H1 (cell line): ENCODE data around the gene PGAP3. TPM values are rescaled to one million over a fixed set of nuclear protein-coding genes. Genes with fewer than 3 reads are reported as not detected.

Experiments used
- CTCF ChIA-PET: fragments of 300-600 bp; sonication (Branson Sonifier 250); formaldehyde crosslinking; loops from one replicate; lab custom pipeline; 2021; ENCODE audit not compliant: partially characterized antibody; lab: Charles Lee
- POLR2A ChIA-PET: fragments of 300-600 bp; sonication (Branson Sonifier 250); formaldehyde crosslinking; loops from one replicate; lab custom pipeline; 2021; ENCODE audit warnings: inconsistent platforms; ENCODE audit not compliant: partially characterized antibody; lab: Charles Lee
- DNase-seq, 2 experiments: peaks; one replicate each; pipeline versions ENCODE4 v3.0.0 to v3.0.0-alpha.2; 2010 to 2022; ENCODE audit warnings: low spot score in 2 of 2, low read depth in 1 of 2, mixed read lengths in 1 of 2
- FAIRE-seq: peaks from 2 replicates; lab custom pipeline; 2011; peaks lifted over from hg19 to GRCh38; lab: Jason Lieb, UNC
- H2AFZ ChIP-seq: 2 replicates; pipeline ENCODE4 v1.8.1; 2012; ENCODE audit warnings: low read length, inconsistent platforms
- H2AK5ac ChIP-seq: 2 replicates; pipeline ENCODE4 v1.6.1; 2013; ENCODE audit warnings: low read depth, low read length
- H2BK120ac ChIP-seq: replicated peaks from 2 replicates; pipeline ENCODE3; 2013; ENCODE audit warnings: low read depth, low read length, inconsistent platforms
- H2BK12ac ChIP-seq: 2 replicates; pipeline ENCODE4 v1.6.1; 2013; ENCODE audit warnings: low read depth, low read length
- H2BK15ac ChIP-seq: 2 replicates; pipeline ENCODE4 v1.6.1; 2013; ENCODE audit warnings: low read length
- H2BK20ac ChIP-seq: 2 replicates; pipeline ENCODE4 v1.6.1; 2013; ENCODE audit warnings: low read length
- H2BK5ac ChIP-seq: 2 replicates; pipeline ENCODE4 v1.6.1; 2013; ENCODE audit warnings: low read depth, low read length
- H3K14ac ChIP-seq: 2 replicates; pipeline ENCODE4 v1.6.1; 2013; ENCODE audit warnings: inconsistent platforms; ENCODE audit not compliant: insufficient read length
- H3K18ac ChIP-seq: 2 replicates; pipeline ENCODE4 v1.6.1; 2013; ENCODE audit warnings: low read length; ENCODE audit errors: extremely low read depth
- H3K23ac ChIP-seq: 2 replicates; pipeline ENCODE4 v1.6.1; 2013; ENCODE audit warnings: inconsistent platforms; ENCODE audit not compliant: insufficient read length
- H3K23me2 ChIP-seq: 2 replicates; pipeline ENCODE4 v1.6.1; 2013; ENCODE audit warnings: low read depth, low read length
- H3K27ac ChIP-seq: 2 replicates; pipeline ENCODE4 v1.6.1; 2011; ENCODE audit warnings: low read depth, low read length, inconsistent platforms
- H3K27me3 ChIP-seq, 4 experiments: replicated peaks in 1 of 4; 1 replicate in 1 of 4; 2 replicates in 3 of 4; pipeline versions ENCODE4 v1.6.1 to v1.8.1; 2011 to 2013; ENCODE audit warnings: low read length in 3 of 4, mild to moderate bottlenecking in 3 of 4, inconsistent platforms in 2 of 4, mixed read lengths in 2 of 4, moderate library complexity in 1 of 4; ENCODE audit not compliant: control insufficient read depth in 3 of 4, insufficient read depth in 3 of 4; ENCODE audit errors: extremely low read depth in 1 of 4
- H3K36me3 ChIP-seq, 4 experiments: 2 replicates each; pipeline versions ENCODE4 v1.6.1 to v1.8.1; 2011 to 2013; ENCODE audit warnings: mild to moderate bottlenecking in 4 of 4, low read length in 3 of 4, moderate library complexity in 2 of 4, control low read depth in 1 of 4, inconsistent platforms in 1 of 4; ENCODE audit not compliant: insufficient read depth in 4 of 4, control insufficient read depth in 2 of 4
- H3K4ac ChIP-seq: replicated peaks from 2 replicates; pipeline ENCODE3; 2013; ENCODE audit warnings: low read length, low read depth, mixed read lengths, inconsistent platforms; ENCODE audit not compliant: insufficient read length
- H3K4me1 ChIP-seq, 4 experiments: replicated peaks in 1 of 4; 1 replicate in 1 of 4; 2 replicates in 3 of 4; pipeline versions ENCODE4 v1.6.1 to v1.8.1; 2011 to 2013; ENCODE audit warnings: low read length in 3 of 4, inconsistent platforms in 2 of 4, mixed read lengths in 1 of 4; ENCODE audit not compliant: insufficient read depth in 4 of 4, control insufficient read depth in 3 of 4
- H3K4me2 ChIP-seq, 2 experiments: 2 replicates each; pipeline versions ENCODE4 v1.6.1 to v1.8.1; 2011 to 2013; ENCODE audit warnings: low read depth in 2 of 2, low read length in 2 of 2, control low read depth in 1 of 2, inconsistent platforms in 1 of 2, mild to moderate bottlenecking in 1 of 2; ENCODE audit not compliant: insufficient read depth in 1 of 2
- H3K4me3 ChIP-seq, 4 experiments: fragments of 200-600, 300-600 bp in 1 of 4; sonication (generic), shearing (Covaris generic), sonication (Bioruptor Twin) in 1 of 4; 2 replicates each; pipeline versions ENCODE4 v1.5.1 to v1.8.1; 2011 to 2016; ENCODE audit warnings: low read length in 4 of 4, low read depth in 3 of 4, control low read depth in 2 of 4, inconsistent platforms in 2 of 4, mild to moderate bottlenecking in 2 of 4, mixed read lengths in 1 of 4, moderate library complexity in 1 of 4; ENCODE audit not compliant: insufficient read depth in 2 of 4; ENCODE audit errors: extremely low read depth in 1 of 4
- H3K56ac ChIP-seq: replicated peaks from 2 replicates; pipeline ENCODE3; 2013; ENCODE audit warnings: low read depth, mild to moderate bottlenecking, mixed read lengths, low read length, inconsistent platforms; ENCODE audit not compliant: insufficient read length
- H3K79me1 ChIP-seq: 2 replicates; pipeline ENCODE4 v1.6.1; 2013; ENCODE audit warnings: low read depth, low read length, control low read depth
- H3K79me2 ChIP-seq, 2 experiments: 2 replicates each; pipeline versions ENCODE4 v1.6.1 to v1.8.1; 2012 to 2013; ENCODE audit warnings: low read length in 2 of 2, mild to moderate bottlenecking in 2 of 2, inconsistent platforms in 1 of 2; ENCODE audit not compliant: insufficient read depth in 2 of 2, control insufficient read depth in 1 of 2
- H3K9ac ChIP-seq, 4 experiments: replicated peaks in 1 of 4; 1 replicate in 1 of 4; 2 replicates in 3 of 4; pipeline versions ENCODE4 v1.6.1 to v1.8.1; 2011 to 2013; ENCODE audit warnings: low read depth in 3 of 4, low read length in 3 of 4, control low read depth in 2 of 4, mild to moderate bottlenecking in 2 of 4, moderate library complexity in 2 of 4, inconsistent platforms in 1 of 4; ENCODE audit errors: extremely low read depth in 1 of 4
- H3K9me3 ChIP-seq, 2 experiments: 2 replicates each; pipeline versions ENCODE4 v1.6.1 to v1.8.1; 2012 to 2013; ENCODE audit warnings: mild to moderate bottlenecking in 2 of 2, moderate library complexity in 2 of 2, control low read depth in 1 of 2, inconsistent platforms in 1 of 2, low read depth in 1 of 2, low read length in 1 of 2, mixed read lengths in 1 of 2; ENCODE audit not compliant: insufficient read depth in 2 of 2
- H4K20me1 ChIP-seq, 2 experiments: replicated peaks in 1 of 2; 2 replicates each; pipeline versions ENCODE3 to v1.8.1; 2011 to 2013; ENCODE audit warnings: inconsistent platforms in 2 of 2, low read length in 2 of 2, mild to moderate bottlenecking in 1 of 2; ENCODE audit not compliant: insufficient read depth in 2 of 2, control insufficient read depth in 1 of 2
- H4K5ac ChIP-seq: 2 replicates; pipeline ENCODE4 v1.6.1; 2013; ENCODE audit warnings: low read length, low read depth, mixed read lengths, inconsistent platforms; ENCODE audit not compliant: insufficient read length
- H4K8ac ChIP-seq: 2 replicates; pipeline ENCODE4 v1.8.0; 2013; ENCODE audit warnings: mild to moderate bottlenecking, moderate library complexity, low read length, inconsistent platforms; ENCODE audit not compliant: insufficient read depth; ENCODE audit errors: extremely low read depth
- H4K91ac ChIP-seq: replicated peaks from 2 replicates; pipeline ENCODE3; 2013; ENCODE audit warnings: low read length, mixed read lengths, inconsistent platforms; ENCODE audit not compliant: insufficient read length
- CREB1 ChIP-seq: IDR thresholded peaks from 2 replicates; pipeline ENCODE4 v1.6.1; 2012; ENCODE audit warnings: inconsistent platforms
- CTBP2 ChIP-seq: IDR thresholded peaks from 2 replicates; pipeline ENCODE4 v1.7.0; 2011; ENCODE audit warnings: borderline replicate concordance, mild to moderate bottlenecking, moderate library complexity, mixed read lengths, low read length; ENCODE audit not compliant: insufficient read depth, insufficient read length
- KDM1A ChIP-seq: fragments of 200-600, 300-600 bp; sonication (generic); IDR thresholded peaks from 2 replicates; pipeline ENCODE4 v1.7.1; 2016; ENCODE audit warnings: mild to moderate bottlenecking, low read length, borderline replicate concordance
- KDM4A ChIP-seq: IDR thresholded peaks from one replicate; pipeline ENCODE4 v1.7.1; 2012; ENCODE audit warnings: low read depth, mild to moderate bottlenecking, moderate library complexity, low read length, inconsistent platforms; ENCODE audit not compliant: severe bottlenecking
- POLR2AphosphoS5 ChIP-seq: IDR thresholded peaks from 2 replicates; pipeline ENCODE4 v1.6.1; 2011; ENCODE audit warnings: low read depth, low read length
- TEAD4 ChIP-seq: IDR thresholded peaks from 2 replicates; pipeline ENCODE4 v1.6.1; 2012; ENCODE audit warnings: low read depth, low read length, inconsistent platforms, mixed read lengths
- WGBS, 2 experiments: shearing (Covaris generic) in 1 of 2; methylation state at CpG; one replicate each; pipeline versions ENCODE4 v1.1.6 to v1.1.7; 2013 to 2015; ENCODE audit warnings: low lambda C conversion rate in 2 of 2, mixed read lengths in 2 of 2, inconsistent platforms in 1 of 2, low coverage in 1 of 2, missing lambda C conversion rate in 1 of 2; ENCODE audit not compliant: insufficient replicate concordance in 2 of 2, insufficient coverage in 1 of 2, insufficient read length in 1 of 2; ENCODE audit errors: extremely low coverage in 1 of 2, missing lambda C conversion rate in 1 of 2; 5-methylcytosine and 5-hydroxymethylcytosine counted together
- polyA plus RNA-seq, 7 experiments: library from polyadenylated mRNA; depleted of rRNA in 3 of 7; stranded (reverse) in 5 of 7; unstranded in 2 of 7; fragments of >200 nt in 5 of 7; fragments of 200-250 nt in 2 of 7; gene quantifications; 1 replicate in 5 of 7; 2 replicates in 1 of 7; 4 replicates in 1 of 7; pipeline versions ENCODE4 v1.2.1 to v1.2.3, GENCODE V29; 2011 to 2013; ENCODE audit warnings: missing spikeins in 2 of 7, mixed read lengths in 2 of 7
- total RNA-seq: library from RNA; stranded (reverse); fragmentation: NEBNext Ultra II Directional; extraction: Animal tissue kit (Norgen Biotek cat#: 25700); gene quantifications from 2 replicates; pipeline ENCODE4 v1.2.1, GENCODE V29; 2021
- TF ChIP-seq, protein P1 (sequence below), 3 experiments: IDR thresholded peaks; 1 replicate in 2 of 3; 2 replicates in 1 of 3; pipeline versions ENCODE4 v1.5.1 to v1.6.1; 2011; ENCODE audit warnings: low read length in 3 of 3, mild to moderate bottlenecking in 3 of 3, inconsistent platforms in 2 of 3, low read depth in 1 of 3, moderate library complexity in 1 of 3; ENCODE audit not compliant: insufficient read depth in 1 of 3; ENCODE audit errors: control extremely low read depth in 1 of 3

Gene PGAP3
- total and polyA plus RNA-seq, 2 of the 8 experiments (the other 6 are each of a cell fraction or from before 2014, with no cell fraction given) = 21.0 to 30.7 TPM

DNA sequence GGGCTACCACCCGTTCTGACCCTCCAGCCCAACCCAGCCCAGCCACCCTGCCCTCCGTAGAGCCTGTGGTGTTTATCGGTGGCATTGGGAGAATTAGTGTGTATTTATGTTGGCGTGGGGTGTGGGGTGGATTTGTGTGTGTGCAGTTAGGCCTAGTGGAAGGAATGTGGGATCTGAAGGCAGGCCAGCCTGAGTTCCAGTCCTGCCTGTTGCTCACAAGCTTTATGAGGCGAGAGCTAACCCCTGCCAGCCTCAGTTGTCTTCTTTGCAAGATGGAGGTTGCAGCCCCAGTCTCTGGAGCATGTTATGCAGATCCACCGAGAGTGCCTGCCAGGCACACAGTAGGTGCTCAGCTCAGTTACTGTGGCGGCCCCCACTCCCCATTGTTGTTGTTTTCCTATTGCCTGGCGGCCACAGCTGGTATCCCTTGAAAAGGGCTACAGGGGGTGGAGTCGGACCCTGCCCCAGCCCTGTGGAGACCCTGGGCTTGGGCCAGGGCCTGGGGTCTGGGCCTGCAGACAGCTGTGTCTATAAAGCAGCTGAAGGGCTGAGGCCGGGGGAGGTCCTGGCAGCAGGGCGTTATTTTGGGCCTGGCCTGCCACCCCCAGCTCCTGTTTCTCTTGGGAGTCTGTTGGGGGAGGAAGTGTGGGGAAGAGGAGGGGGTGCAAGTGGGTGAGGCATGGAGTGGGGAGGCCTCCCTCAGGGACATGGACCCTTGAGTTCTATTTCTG, 17.1 kb upstream of the PGAP3 start:
- Histone ChIP-seq H3K27ac (peak overlapping the region; percentile 72), H3K9me3 (no peaks in the 10 kb centered on the region), H3K4ac (peak overlapping the region; percentile 59), H3K36me3 (peaks cover 14 to 35% (median 27%) of the 10 kb centered on the region in 4 experiments), H3K18ac (peak overlapping the region; percentile 75; the same call in 1 of the 2 replicates), H3K23ac (no peak overlapping the region), H2BK5ac (peak overlapping the region; percentile 67), H2BK15ac (0 out of 2 replicates have a peak overlapping the region, but pooled peaks have one; percentile 81), H3K79me1 (peaks cover 22% of the 10 kb centered on the region), H3K9ac (peak overlapping the region in 3 of 4 experiments; percentile 45 to 53 (median 52); a peak in 5 of 7 replicates), H3K14ac (no peak overlapping the region), H3K79me2 (peaks cover 42 to 96% of the 10 kb centered on the region in 2 experiments), H2BK120ac (no peak overlapping the region), H3K27me3 (no peaks in the 10 kb centered on the region), H4K91ac (peak overlapping the region; percentile 75), H3K4me3 (peak overlapping the region in 1 of 4 experiments; percentile 26; a peak in 4 of 8 replicates), H4K5ac (peak overlapping the region; percentile 28), H2AFZ (no peak overlapping the region), H2BK12ac (0 out of 2 replicates have a peak overlapping the region, but pooled peaks have one; percentile 75), H3K4me2 (peak overlapping the region; percentile 63 to 88), H2AK5ac (peak overlapping the region; percentile 2; the same call in 1 of the 2 replicates), H3K4me1 (peaks cover 12 to 43% (median 26%) of the 10 kb centered on the region in 4 experiments), H4K20me1 (peaks cover 26 to 39% of the 10 kb centered on the region in 2 experiments), H3K23me2 (peaks cover 9% of the 10 kb centered on the region), H4K8ac (no peak overlapping the region; the same call in 1 of the 2 replicates), H2BK20ac (no peak overlapping the region), H3K56ac (no peak overlapping the region)
- DNase-seq (peak in 1 of 2 experiments; percentile 63), FAIRE-seq (no peak)
- CTCF ChIA-PET = interaction anchor here (0.6 to 52.4 kb wide), 16 partner anchors 9 to 71 kb away, joined by 3 to 1885 read pairs (median 4); partner anchors contain the start of genes GRB7, MIEN1, PPP1R1B and STARD3
- WGBS, 2 experiments = 53% methylated on average over 11 of the region's 11 CpGs; no CpG with 5 or more reads in 1 of the 2 experiments
- POLR2A ChIA-PET = interaction anchor here (0.9 to 38.1 kb wide), 9 partner anchors 10 to 254 kb away, joined by 3 to 708 read pairs (median 6); partner anchors contain the start of genes MED1, MIEN1, PGAP3 and PNMT
- TF ChIP-seq KDM4A = no peak
- TF ChIP-seq CTBP2 = peak; percentile 56
- TF ChIP-seq, protein P1, sequence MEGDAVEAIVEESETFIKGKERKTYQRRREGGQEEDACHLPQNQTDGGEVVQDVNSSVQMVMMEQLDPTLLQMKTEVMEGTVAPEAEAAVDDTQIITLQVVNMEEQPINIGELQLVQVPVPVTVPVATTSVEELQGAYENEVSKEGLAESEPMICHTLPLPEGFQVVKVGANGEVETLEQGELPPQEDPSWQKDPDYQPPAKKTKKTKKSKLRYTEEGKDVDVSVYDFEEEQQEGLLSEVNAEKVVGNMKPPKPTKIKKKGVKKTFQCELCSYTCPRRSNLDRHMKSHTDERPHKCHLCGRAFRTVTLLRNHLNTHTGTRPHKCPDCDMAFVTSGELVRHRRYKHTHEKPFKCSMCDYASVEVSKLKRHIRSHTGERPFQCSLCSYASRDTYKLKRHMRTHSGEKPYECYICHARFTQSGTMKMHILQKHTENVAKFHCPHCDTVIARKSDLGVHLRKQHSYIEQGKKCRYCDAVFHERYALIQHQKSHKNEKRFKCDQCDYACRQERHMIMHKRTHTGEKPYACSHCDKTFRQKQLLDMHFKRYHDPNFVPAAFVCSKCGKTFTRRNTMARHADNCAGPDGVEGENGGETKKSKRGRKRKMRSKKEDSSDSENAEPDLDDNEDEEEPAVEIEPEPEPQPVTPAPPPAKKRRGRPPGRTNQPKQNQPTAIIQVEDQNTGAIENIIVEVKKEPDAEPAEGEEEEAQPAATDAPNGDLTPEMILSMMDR (IDR thresholded peaks at IDR 0.05; ENCODE audit: control extremely low read depth in 1 of 3, insufficient read depth in 1 of 3, low read depth in 1 of 3, low read length in 3 of 3) = peak in 1 of 3 experiments; percentile 10; a peak in 1 of 4 replicates
- TF ChIP-seq CREB1 = 0 out of 2 replicates have a peak, but pooled peaks have one; percentile 24
- TF ChIP-seq KDM1A = peak; percentile 9; the same call in 1 of the 2 replicates
- TF ChIP-seq POLR2AphosphoS5 = peak; percentile 16; the same call in 1 of the 2 replicates
- peak; percentile 87 for TF ChIP-seq TEAD4
